HG02840 (cell line): Measurements from ENCODE around the gene KRT71.
"Not testable (repeated sequence)": the region's sequence is repeated elsewhere in the genome, so short reads cannot be mapped to it uniquely, and the experiment has no call there.

Source experiments
- ATAC-seq: cut with Tn5 transposase; IDR thresholded peaks from one replicate; pipeline ENCODE4 v1.9.1; 2021; ENCODE audit warnings: mild to moderate bottlenecking, moderate library complexity, moderate number of reproducible peaks; ENCODE audit not compliant: unreplicated experiment, low FRiP score

Gene KRT71

DNA sequence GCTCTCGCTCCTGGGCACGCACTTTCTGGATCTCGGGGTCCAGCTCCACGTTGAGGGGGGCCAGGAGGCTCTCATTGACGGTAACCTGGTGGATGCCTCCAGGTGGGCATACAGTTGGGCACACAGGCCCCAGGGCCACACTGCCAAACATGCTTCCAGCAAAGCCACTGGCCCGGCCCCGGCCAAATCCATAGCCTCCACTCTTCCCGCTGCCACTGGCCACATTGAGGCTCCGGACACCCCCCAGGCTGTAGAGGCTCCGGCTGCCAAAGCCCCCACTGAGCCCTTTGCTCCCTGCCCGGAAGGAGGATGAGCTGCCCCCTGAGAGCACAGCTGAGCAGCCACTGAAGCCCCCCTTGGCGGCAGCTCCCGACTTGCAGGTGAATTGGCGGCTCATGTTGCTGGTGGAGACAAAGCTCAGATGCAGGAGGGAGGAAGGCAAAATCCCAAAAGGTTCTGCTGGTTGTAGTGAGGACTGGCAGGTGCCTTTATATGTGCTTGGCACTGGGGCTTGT lies at the start of gene KRT71:
Gene KRT71 (minus strand): TSS at position 465 of the 515 bp plus-strand sequence. CDS start 68 bp downstream, at position 397.
- no peak for ATAC-seq

DNA sequence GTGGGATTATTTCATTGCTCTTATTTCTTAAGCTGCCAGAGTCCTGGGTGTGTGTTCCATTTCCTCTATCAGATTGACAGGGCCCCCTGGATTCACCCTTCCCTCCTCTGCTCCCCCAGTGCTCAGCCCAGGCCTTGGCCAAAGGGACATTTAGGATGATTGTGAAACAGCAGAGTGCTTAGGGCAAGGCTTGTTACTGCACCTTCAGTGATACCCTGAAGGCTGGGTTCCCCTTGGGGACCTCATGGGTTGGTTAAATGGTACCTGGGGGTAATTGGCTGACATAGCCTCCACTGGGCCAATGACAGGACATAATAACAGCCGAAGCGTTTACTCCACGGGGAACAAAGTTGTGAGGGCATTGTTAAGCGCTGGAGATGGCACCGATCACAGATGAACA lies 49.6 kb upstream of the KRT71 start:
- no peak for ATAC-seq

DNA sequence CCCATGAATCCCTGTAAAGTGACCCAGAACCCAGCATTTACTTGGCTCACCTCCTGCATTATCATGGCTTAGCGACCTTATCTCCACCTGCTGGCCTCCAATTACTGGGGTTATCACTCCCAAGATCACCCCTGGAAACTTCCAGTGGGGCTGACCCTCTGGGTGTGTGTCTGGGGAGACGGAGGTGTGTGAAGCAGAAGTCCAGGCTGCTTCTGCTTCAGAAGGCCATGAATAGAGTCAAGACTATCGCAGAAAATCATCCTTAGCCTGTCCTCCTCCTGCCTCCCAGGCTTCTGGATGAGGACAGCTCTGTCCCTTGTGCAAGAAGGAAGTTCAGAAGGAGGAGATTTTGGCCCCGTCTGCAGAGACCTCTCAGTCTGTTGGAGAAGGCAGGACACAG lies 48.7 kb upstream of the KRT71 start:
- no peak for ATAC-seq

DNA sequence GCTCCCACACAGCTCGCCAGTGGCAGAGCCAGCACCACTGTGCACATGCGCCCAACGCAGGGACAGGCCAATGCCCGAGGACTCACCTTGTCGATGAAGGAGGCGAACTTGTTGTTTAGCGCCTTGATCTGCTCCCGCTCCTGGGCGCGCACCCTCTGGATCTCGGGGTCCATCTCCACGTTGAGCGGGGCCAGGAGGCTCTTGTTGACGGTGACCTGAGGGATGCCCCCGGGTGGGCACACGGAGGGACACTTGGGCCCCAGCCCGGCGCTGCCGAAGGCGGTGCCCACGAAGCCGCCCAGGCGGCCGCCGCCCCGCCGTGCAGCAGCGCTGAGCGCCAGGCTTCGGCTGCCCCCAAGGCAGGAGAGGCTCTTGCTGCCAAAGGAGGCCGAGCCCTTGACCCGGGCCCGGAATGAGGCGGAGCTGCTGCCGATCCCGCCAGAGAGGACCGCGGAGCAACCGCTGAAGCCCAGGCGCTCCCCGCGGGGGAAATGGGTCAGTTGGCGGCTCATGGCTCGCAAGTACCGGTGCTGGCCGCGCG lies 48.1 kb upstream of the KRT71 start, which contains the start of gene KRT72:
Gene KRT72 (minus strand): TSS at position 523 of the 541 bp plus-strand sequence. CDS start 11 bp downstream, at position 512.
- no peak for ATAC-seq

DNA sequence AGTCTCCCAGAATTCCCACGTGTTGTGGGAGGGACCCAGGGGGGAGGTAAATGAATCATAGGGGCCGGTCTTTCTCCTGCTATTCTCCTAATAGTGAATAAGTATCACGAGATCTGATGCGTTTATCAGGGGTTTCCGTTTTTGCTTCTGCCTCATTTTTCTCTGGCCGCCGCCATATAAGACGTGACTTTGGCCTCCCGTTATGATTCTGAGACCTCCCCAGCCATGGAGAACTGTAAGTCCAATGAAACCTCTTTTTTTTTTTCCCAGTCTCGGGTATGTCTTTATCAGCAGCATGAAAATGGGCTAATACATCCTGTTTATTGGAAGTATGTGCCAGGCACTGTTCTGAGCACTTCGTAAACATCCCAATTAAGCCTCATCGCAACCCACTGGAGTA lies 47.5 kb upstream of the KRT71 start:
- no peak for ATAC-seq

DNA sequence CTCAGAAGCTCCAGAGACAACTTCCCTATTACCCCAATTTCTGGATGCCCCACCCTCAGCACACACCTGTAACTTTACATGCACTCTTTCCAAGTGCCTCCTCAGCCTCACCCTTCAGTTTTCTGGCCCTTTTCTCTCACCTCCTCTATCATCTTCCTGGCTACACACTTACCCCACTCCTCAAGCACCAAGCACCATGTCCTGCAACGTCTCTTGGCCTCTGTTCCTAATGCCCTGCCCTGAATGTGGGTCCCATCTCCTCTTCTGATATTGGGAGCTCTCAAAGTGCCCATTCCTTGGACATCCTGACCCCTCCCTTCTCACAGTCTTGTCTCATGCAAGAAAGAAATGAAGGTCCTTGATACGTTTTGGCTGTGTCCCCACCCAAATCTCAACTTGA lies 47.1 kb upstream of the KRT71 start:
- no peak for ATAC-seq

DNA sequence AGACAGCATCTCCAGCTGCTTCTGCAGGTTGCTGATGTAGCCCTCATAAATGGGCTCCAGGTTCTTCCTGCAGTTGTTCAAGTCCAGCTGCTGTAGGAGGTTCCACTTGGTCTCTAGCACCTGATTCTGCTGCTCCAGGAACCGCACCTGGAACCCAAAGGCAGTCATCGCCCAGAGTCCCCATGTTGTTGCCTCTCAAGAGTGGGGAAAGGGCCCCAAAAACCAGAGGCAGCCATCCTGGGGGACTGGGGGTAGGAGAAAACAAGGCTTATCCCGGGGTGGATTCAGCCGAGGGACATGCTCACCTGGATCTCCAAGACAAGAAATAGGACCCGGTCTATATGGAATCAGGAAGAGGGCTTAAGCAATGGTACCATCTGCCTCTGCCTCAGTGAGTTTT lies 46.0 kb upstream of the KRT71 start:
- no peak for ATAC-seq

DNA sequence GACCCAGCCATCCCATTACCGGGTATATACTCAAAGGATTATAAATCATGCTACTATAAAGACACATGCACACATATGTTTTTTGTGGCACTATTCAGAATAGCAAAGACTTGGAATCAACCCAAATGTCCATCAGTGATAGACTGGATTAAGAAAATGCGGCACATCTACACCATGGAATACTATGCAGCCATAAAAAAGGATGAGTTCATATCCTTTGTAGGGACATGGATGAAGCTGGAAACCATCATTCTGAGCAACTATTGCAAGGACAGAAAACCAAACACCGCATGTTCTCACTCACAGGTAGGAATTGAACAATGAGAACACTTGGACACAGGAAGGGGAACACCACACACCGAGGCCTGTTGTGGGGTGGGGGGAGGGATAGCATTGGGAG lies 41.3 kb upstream of the KRT71 start:
- not testable (repeated sequence) for ATAC-seq

DNA sequence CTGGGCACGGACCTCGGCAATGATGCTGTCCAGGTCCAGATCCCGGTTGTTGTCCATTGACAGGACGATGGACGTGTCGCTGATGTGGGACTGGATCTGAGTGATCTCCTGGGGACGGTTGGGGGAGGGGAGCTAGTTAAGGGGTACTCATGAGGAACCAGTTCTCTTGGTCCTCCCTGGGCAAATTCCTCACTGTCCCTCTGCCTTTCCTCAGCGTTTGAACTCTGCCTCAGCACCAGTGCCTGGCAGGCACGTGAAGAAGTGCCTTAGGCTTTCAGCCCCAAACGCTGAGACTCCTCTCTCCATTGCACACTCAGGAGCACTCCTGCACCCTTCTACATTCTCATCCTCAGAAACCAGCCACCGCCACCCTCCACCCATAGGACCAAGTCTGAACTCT lies 38.6 kb upstream of the KRT71 start:
- ATAC-seq, result no peak

DNA sequence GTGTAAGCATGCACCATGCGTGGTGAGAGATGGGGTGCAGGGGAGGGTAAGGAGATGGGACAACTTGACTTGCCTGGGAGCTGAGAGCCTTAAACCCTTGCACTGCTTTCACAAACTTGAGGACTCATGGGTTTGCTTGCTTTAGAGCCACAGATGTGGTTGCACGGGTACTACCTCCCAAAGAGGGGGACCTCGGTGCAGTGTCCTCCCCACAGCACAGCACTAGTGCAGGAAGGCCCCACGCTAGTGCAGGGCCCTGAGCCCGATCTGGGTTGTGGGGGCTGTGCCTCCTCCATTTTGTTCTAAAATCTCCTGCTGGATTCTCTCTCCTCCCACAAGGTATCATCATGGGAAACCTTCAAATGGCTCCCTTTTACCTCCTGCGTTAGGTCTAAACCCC lies 37.1 kb upstream of the KRT71 start:
- no peak for ATAC-seq

DNA sequence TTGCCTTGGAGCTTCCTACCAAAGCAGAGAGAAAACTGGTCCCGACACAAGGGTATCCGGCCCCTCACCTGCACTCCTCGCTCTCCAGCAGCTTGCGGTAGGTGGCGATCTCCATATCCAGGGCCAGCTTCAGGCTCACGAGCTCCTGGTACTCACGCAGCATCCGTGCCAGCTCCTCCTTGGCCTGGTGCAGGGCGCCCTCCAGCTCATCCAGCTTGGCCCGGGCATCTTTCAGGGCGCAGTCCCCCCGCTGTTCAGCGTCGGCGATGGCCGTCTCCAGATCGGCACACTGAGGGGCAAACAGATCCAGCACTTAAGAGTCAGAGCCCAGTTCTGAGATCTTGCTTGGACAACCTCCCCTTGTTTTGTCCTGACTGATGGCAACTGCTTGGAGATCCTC lies 34.6 kb upstream of the KRT71 start:
- no peak for ATAC-seq

DNA sequence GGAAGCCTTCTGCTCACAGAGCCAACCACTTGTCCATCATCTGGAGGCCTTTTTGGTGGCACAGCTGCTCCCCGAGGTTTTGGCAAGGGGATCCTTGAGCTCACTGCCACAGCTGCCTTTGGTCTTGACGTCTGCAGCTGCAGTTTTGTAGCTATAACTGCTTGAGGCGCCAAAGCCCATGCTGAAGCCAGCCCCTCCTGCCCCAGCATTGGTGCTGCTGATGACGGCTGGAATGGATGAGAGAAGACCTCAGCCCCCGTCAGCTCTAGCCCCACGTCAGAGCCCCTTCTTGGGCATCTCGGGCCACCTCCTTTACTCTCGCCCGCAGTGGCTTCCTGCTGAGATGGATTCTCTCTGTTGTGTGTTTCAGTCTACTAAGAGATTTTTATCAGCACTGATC lies 33.0 kb upstream of the KRT71 start:
- no peak for ATAC-seq

DNA sequence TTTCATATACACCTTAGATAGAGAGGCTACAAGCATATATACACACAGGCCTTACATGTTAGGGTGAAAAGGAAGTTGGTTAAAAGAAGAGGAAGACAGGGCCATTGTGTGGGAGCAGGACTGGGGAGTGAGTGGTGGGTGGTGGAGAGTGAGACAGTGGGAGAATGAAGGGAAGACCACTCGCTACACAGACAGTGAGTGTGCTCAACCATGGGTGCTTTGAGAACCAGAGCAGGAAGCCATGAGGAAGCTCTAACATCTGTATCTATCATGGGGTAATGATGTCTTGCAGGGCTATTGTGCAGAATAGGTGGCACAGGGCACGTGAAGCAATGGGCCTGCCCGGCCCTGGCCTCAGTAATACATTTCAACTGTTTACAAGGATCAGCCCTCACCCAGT lies 32.1 kb upstream of the KRT71 start:
- no peak for ATAC-seq

DNA sequence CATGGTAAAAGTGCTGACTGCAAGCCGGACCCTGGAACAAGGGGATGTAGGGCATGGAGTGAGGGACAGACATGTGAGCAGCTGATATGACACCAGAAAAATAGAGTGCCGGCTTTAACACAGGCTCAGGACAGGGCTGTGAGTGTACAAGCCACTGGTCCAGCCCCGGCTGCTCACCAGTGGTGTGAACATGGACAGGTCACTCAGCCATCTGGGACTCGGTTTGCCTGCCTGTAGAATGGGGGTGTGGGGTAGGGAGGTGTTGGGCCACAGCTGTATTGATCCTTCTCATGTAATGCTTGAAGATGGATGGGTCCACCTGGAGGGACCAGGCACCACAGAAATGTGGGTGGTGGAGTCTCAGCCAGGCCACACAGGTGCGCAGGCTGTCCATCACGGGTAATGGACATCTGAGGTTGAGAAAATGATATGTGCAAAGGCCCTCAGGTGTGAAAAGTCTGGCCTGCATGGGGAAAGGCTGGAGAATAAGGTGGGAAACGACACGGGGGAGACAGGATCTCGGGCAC lies 31.3 kb upstream of the KRT71 start:
- no peak for ATAC-seq

DNA sequence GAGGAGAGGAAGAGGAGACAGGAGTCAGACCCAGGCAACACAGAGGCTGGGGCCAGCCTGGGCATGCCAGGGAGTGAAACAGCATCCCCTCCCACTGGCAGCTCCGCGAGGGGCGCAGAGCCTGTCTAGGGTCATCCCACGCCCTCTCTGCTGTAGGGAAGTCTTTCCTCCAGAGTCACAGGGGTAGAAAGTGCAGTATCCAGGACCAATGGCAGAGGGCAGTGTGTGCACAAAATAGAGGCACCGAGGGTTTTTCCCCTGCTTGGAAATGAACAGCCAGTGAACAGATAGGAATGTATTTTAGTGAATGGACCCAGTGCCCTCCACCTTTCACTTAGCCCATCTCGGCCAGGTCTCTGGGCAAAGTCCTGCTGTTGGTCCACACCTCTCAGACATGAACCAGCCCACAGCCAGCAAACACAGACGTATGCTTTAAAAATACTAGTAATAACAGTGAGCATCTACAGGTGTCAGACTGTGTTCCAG lies 30.1 kb upstream of the KRT71 start:
- ATAC-seq, result no peak

DNA sequence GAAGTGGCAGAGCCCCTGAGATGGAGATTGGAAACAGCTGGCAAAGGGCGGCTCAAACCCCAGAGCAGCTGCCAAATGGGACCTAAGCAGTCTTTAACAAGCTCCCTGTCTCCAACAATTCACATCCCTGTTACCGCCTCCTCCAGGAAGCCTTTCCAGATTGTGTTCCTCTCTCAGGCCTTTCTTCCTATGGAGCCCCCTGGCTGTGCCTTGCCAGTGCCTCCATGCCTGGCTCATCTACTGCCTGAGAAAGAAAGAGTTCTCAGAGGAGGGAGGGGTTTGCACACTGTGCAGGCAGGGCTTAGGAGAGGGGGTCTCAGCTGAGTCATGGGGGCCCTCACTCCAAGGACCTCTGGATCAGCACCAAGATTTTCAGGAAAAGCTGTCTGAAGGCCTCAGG lies 29.5 kb upstream of the KRT71 start:
- ATAC-seq, result no peak

DNA sequence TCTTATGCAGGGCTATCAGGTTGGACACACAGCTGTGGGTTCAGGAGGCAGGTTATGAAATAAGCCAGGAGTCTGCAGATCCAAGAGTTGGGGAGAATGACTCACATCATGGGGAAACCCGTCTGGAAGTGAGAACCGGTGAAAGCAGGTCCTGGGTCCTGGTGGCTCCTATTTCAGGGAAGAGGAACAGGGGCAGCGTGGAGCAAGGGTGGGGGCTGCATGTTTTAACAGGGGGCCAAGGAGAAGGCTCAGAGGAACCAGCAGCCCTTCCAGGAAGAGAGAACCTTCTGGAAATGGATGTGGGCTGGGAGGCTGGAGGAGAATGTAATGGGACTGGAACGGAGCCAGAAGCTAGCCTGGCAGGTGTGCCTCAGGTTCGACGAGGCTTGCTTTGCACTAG lies 28.5 kb upstream of the KRT71 start:
- no peak for ATAC-seq

DNA sequence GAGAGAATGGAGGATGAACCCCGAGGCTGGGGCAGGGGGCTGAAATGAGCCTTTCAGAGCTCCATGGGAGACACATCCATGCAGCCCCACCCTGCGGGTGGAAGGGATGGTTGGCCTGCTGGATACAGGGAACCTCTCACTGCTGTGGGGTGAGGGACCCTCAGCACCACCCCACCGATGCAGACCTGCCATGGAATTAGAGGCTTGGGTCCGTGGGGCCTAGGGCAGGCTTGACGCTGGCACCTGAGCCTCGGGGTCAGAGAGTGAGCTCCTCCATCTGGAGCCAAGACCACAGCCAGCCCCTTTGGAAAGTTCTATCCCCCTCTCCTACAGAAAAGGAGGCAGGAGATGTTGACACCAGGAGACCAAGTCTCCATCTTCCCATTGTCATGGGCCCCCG lies 28.1 kb upstream of the KRT71 start:
- no peak for ATAC-seq

DNA sequence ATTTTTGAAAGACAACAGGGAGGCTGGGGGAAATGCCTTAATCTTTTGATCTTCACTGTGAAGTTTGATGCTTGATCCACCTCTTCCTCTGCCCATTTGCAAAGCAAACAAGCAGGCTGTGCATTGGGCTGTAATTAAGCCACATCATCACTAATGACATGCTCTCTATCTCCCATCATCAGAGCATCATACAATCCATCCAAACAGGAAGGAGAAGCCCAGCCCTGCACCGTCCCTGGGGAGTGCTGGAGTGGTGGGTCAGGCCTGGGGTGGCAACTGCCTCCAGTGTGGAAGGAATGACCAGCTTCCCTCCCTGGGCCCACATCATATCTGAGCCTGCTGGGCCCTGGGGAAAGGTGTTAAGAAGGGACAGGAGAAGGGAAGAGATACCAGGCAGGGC lies 27.6 kb upstream of the KRT71 start:
- ATAC-seq, result no peak

DNA sequence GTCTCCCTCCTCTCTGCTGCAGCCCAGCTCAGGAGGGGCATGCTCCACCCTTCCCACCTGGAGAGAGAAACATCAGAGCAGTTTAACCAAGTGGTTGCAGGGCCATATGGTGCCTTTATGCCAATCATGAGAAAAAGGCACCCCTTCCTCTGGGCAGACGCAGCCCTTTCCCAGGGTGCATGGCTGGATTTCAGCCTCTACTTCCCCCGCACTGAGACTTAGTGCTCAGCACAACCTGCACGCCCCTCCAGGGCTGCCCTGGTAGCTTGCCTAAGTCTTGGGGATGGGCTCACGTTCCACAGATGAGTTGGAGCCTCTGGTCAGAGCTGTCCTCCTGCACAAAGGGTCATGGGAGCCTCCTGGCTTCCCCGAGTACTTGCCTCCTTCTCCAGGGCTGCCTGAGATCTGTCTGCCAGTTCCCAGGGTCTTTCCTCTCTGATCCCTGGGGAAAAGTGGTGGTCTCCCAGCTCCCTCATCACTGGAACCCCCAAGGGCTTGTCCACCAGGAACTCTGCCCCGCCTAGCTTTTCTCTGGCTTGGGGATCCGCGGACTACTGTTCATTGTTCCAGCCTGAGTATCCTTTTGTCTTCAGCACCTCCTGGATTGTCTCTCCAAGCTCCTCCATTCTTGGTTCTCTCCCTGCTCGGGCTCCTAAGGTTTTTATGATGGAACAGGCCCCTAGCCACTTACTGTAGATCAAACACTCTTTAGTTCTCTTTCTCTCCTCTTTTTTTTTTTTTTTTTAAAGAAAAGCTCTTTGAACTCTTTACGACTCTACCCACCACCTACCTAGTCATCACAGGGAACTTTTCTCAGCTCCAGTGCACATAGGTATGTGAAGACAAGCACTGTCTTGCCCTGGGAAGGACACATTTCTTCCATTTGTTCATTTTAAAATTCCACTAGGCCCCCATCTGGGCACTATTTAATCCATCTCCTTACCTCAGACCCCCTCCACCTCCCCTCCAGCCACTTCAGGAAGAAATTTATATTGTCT lies 26.8 kb upstream of the KRT71 start:
- ATAC-seq, result no peak

DNA sequence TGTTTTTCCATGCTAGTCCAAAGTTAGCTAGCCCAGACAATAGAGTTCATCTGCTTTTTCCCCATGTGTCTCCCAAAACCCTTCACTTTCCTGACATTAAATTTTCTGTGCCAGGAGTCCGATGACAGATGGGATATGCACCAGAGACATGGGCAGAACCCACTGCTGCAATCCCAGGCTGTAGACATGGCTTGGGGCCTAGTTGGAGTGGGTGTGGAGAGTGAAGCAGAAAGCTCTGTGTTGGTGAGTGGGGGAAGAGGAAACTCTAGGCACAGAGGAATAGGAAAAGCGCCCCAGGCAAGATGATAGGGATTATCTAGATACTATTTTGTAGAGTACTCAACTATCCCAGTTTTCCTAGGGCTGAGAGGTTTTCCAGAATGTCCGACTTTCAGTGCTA lies 25.5 kb upstream of the KRT71 start:
- no peak for ATAC-seq
